ENCODE results near the gene TANC1.

TANC1 gene

GRCh38 chr2:159124931-159125467 lies 156.6 kb downstream of the TANC1 start:
- Histone ChIP-seq H3K4me1 (ENCODE audit: control insufficient read depth in 5 of 5, insufficient read depth in 5 of 5, low read length in 5 of 5) (peaks cover 0 to 36% (median 15%) of the 10 kb centered on the region in 5 donors), H3K36me3 (ENCODE audit: control insufficient read depth in 5 of 5, insufficient read depth in 5 of 5, low read length in 5 of 5) (peaks cover 0 to 3% (median 0%) of the 10 kb centered on the region in 5 donors), H3K4me3 (ENCODE audit: low read depth in 1 of 5, low read length in 5 of 5) (no peak overlapping the region), H3K9ac (ENCODE audit: low read length in 5 of 5) (no peak overlapping the region), H3K27ac (ENCODE audit: low read depth, low read length) (peak overlapping the region; percentile 33), H3K9me3 (ENCODE audit: control insufficient read depth in 5 of 5, low read length in 5 of 5) (no peaks in the 10 kb centered on the region), H3K27me3 (ENCODE audit: control insufficient read depth in 5 of 5, insufficient read depth in 4 of 5, low read length in 5 of 5) (no peaks in the 10 kb centered on the region)

- H3K4me3 ChIP-seq (ENCODE audit: low read depth in 1 of 5, low read length in 5 of 5), result no peak overlapping the region
- H3K36me3 ChIP-seq (ENCODE audit: control insufficient read depth in 5 of 5, insufficient read depth in 5 of 5, low read length in 5 of 5), result peaks cover 0 to 3% (median 0%) of the 10 kb centered on the region in 5 donors
- H3K27me3 ChIP-seq (ENCODE audit: control insufficient read depth in 5 of 5, insufficient read depth in 4 of 5, low read length in 5 of 5), result no peaks in the 10 kb centered on the region
- H3K27ac ChIP-seq (ENCODE audit: low read depth, low read length), result no peak overlapping the region
- H3K9ac ChIP-seq (ENCODE audit: low read length in 5 of 5), result no peak overlapping the region
- peaks cover 0 to 39% (median 20%) of the 10 kb centered on the region in 5 donors for H3K4me1 ChIP-seq (ENCODE audit: control insufficient read depth in 5 of 5, insufficient read depth in 5 of 5, low read length in 5 of 5)
- no peaks in the 10 kb centered on the region for H3K9me3 ChIP-seq (ENCODE audit: control insufficient read depth in 5 of 5, low read length in 5 of 5)
Measured at GRCh38 chr2:159125858-159126257, 157.4 kb downstream of the TANC1 start.

DNA sequence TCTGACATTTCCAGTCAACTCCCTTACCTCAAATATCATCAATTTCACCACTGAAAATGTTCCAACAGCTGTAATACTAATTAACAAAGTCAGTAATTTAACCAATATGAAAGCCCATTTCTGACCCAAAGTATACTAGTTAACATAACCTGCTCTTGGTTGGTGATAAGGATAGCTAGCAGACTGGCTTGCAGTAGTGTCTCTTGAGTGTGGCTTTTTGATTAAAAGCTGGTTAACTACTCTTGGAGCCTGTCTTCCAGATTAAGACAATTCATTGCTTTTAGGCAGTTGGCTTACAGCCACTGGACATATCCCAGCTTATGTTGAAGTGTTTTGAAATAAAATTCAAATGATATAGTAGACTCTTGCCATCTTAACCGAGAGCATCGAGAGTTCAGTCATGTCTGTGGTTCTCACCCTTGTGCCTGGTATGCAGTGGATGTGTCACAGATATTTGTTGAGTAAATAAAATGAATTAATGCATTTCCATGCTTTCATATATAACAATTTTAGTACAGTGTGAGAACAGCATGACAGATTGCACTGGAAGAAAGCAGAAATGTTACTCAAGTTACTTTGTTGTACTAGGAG lies 158.1 kb downstream of the TANC1 start:
- peaks cover 0 to 40% (median 20%) of the 10 kb centered on the region in 5 donors for H3K4me1 ChIP-seq (ENCODE audit: control insufficient read depth in 5 of 5, insufficient read depth in 5 of 5, low read length in 5 of 5)
- no peaks in the 10 kb centered on the region for H3K27me3 ChIP-seq (ENCODE audit: control insufficient read depth in 5 of 5, insufficient read depth in 4 of 5, low read length in 5 of 5)
- H3K9ac ChIP-seq (ENCODE audit: low read length in 5 of 5), result no peak overlapping the region
- H3K9me3 ChIP-seq (ENCODE audit: control insufficient read depth in 5 of 5, low read length in 5 of 5), result no peaks in the 10 kb centered on the region
- no peak overlapping the region for H3K4me3 ChIP-seq (ENCODE audit: low read depth in 1 of 5, low read length in 5 of 5)
- peaks cover 0 to 3% (median 0%) of the 10 kb centered on the region in 5 donors for H3K36me3 ChIP-seq (ENCODE audit: control insufficient read depth in 5 of 5, insufficient read depth in 5 of 5, low read length in 5 of 5)
- no peak overlapping the region for H3K27ac ChIP-seq (ENCODE audit: low read depth, low read length)

- Histone ChIP-seq H3K9ac (ENCODE audit: low read length in 5 of 5) (no peak overlapping the region), H3K27ac (ENCODE audit: low read depth, low read length) (no peak overlapping the region), H3K27me3 (ENCODE audit: control insufficient read depth in 5 of 5, insufficient read depth in 4 of 5, low read length in 5 of 5) (no peaks in the 10 kb centered on the region), H3K4me3 (ENCODE audit: low read depth in 1 of 5, low read length in 5 of 5) (no peak overlapping the region), H3K9me3 (ENCODE audit: control insufficient read depth in 5 of 5, low read length in 5 of 5) (no peaks in the 10 kb centered on the region), H3K36me3 (ENCODE audit: control insufficient read depth in 5 of 5, insufficient read depth in 5 of 5, low read length in 5 of 5) (peaks cover 0 to 3% (median 0%) of the 10 kb centered on the region in 5 donors), H3K4me1 (ENCODE audit: control insufficient read depth in 5 of 5, insufficient read depth in 5 of 5, low read length in 5 of 5) (peaks cover 2 to 47% (median 22%) of the 10 kb centered on the region in 5 donors)
Measured at GRCh38 chr2:159128191-159128590, 159.8 kb downstream of the TANC1 start.

GRCh38 chr2:159129269-159129668 lies 160.8 kb downstream of the TANC1 start:
- Histone ChIP-seq H3K27me3 (ENCODE audit: control insufficient read depth in 5 of 5, insufficient read depth in 4 of 5, low read length in 5 of 5) (no peaks in the 10 kb centered on the region), H3K4me1 (ENCODE audit: control insufficient read depth in 5 of 5, insufficient read depth in 5 of 5, low read length in 5 of 5) (peaks cover 2 to 41% (median 22%) of the 10 kb centered on the region in 5 donors), H3K9me3 (ENCODE audit: control insufficient read depth in 5 of 5, low read length in 5 of 5) (no peaks in the 10 kb centered on the region), H3K9ac (ENCODE audit: low read length in 5 of 5) (no peak overlapping the region), H3K4me3 (ENCODE audit: low read depth in 1 of 5, low read length in 5 of 5) (no peak overlapping the region), H3K36me3 (ENCODE audit: control insufficient read depth in 5 of 5, insufficient read depth in 5 of 5, low read length in 5 of 5) (peaks cover 0 to 3% (median 0%) of the 10 kb centered on the region in 5 donors), H3K27ac (ENCODE audit: low read depth, low read length) (no peak overlapping the region)

DNA sequence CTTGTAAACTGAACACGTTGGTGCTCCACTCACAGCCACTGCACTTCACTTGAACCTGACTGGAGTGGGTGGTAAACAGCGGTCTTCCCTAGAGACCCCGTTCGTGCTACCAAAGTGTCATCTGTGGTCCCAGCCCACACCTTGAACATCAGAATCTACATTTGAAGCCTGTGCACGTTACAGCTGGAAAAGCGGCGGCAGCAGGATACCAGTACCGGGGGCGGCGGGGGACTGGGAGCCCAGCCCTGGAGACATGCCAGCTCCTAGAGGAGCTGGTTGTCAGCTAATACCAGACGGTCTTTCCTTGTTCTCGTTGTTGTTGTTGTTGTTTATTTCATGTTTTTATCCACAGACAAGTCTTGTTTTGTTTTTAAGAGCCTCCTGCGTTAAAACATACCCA lies 161.4 kb downstream of the TANC1 start:
- H3K27me3 ChIP-seq (ENCODE audit: control insufficient read depth in 5 of 5, insufficient read depth in 4 of 5, low read length in 5 of 5), result no peaks in the 10 kb centered on the region
- peaks cover 2 to 37% (median 16%) of the 10 kb centered on the region in 5 donors for H3K4me1 ChIP-seq (ENCODE audit: control insufficient read depth in 5 of 5, insufficient read depth in 5 of 5, low read length in 5 of 5)
- no peaks in the 10 kb centered on the region for H3K9me3 ChIP-seq (ENCODE audit: control insufficient read depth in 5 of 5, low read length in 5 of 5)
- H3K4me3 ChIP-seq (ENCODE audit: low read depth in 1 of 5, low read length in 5 of 5), result peak overlapping the region in 1 of 5 donors; percentile 10
- H3K36me3 ChIP-seq (ENCODE audit: control insufficient read depth in 5 of 5, insufficient read depth in 5 of 5, low read length in 5 of 5), result peaks cover 0 to 3% (median 0%) of the 10 kb centered on the region in 5 donors
- peak overlapping the region in 1 of 5 donors; percentile 11 for H3K9ac ChIP-seq (ENCODE audit: low read length in 5 of 5)
- H3K27ac ChIP-seq (ENCODE audit: low read depth, low read length), result no peak overlapping the region

DNA sequence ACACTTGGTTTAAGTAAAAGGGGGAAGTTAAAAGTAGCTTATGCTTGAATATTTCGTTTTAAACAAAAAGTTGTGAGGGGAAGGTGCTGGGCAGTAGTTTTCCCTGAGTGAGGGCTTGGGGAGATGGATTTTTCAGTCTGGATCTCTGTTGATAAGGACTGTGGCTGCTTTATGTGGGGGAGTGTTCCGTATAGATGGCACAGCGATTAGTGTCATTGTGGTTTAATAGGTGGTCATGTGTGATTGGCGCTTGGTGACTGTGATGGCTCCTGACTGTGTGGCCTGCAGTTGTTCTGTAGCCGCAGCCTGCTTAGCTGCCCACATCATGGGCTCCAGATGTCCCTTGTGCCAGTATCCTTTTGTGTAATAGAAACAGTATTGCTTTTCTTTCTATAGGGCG lies 161.9 kb downstream of the TANC1 start:
- Histone ChIP-seq H3K4me3 (ENCODE audit: low read depth in 1 of 5, low read length in 5 of 5) (peak overlapping the region in 1 of 5 donors; percentile 10), H3K9ac (ENCODE audit: low read length in 5 of 5) (peak overlapping the region in 1 of 5 donors; percentile 11), H3K9me3 (ENCODE audit: control insufficient read depth in 5 of 5, low read length in 5 of 5) (no peaks in the 10 kb centered on the region), H3K4me1 (ENCODE audit: control insufficient read depth in 5 of 5, insufficient read depth in 5 of 5, low read length in 5 of 5) (peaks cover 2 to 37% (median 15%) of the 10 kb centered on the region in 5 donors), H3K27me3 (ENCODE audit: control insufficient read depth in 5 of 5, insufficient read depth in 4 of 5, low read length in 5 of 5) (no peaks in the 10 kb centered on the region), H3K36me3 (ENCODE audit: control insufficient read depth in 5 of 5, insufficient read depth in 5 of 5, low read length in 5 of 5) (peaks cover 0 to 3% (median 0%) of the 10 kb centered on the region in 5 donors), H3K27ac (ENCODE audit: low read depth, low read length) (no peak overlapping the region)

DNA sequence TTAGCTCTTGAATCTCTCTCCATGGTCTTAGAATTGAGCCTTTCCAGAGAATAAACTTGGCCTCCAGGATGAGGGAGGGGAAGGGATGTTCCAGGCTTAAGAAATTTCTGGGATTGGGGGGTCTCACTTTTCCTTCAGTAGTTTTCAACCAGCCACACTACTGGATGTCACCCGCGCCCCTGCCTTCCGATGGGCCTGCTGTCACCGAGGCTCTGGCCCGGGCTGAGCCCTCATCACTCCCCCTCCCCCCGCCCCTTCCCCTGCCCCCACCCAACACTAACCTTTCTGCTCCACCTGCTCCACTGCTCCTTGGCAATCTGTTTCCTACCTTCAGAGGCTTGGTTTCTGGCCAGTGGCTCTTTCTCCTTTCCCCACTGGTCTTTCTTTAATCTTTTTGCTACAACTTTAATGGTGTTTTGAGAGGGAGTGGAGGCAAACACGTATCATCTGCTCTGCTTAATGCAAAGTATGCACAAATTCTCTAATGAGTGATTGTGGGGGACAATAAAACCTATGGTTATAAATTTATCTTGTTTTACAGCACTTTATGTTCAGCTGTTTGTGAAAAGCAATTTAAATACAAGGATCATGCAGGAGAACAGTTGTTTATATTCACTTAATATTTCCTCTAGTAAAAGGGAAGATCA lies 162.9 kb downstream of the TANC1 start:
- H3K9me3 ChIP-seq (ENCODE audit: control insufficient read depth in 5 of 5, low read length in 5 of 5), result no peaks in the 10 kb centered on the region
- no peak overlapping the region for H3K27ac ChIP-seq (ENCODE audit: low read depth, low read length)
- H3K27me3 ChIP-seq (ENCODE audit: control insufficient read depth in 5 of 5, insufficient read depth in 4 of 5, low read length in 5 of 5), result no peaks in the 10 kb centered on the region
- peaks cover 0 to 3% (median 0%) of the 10 kb centered on the region in 5 donors for H3K36me3 ChIP-seq (ENCODE audit: control insufficient read depth in 5 of 5, insufficient read depth in 5 of 5, low read length in 5 of 5)
- H3K4me3 ChIP-seq (ENCODE audit: low read depth in 1 of 5, low read length in 5 of 5), result no peak overlapping the region
- no peak overlapping the region for H3K9ac ChIP-seq (ENCODE audit: low read length in 5 of 5)
- H3K4me1 ChIP-seq (ENCODE audit: control insufficient read depth in 5 of 5, insufficient read depth in 5 of 5, low read length in 5 of 5), result peaks cover 4 to 40% (median 17%) of the 10 kb centered on the region in 5 donors

DNA sequence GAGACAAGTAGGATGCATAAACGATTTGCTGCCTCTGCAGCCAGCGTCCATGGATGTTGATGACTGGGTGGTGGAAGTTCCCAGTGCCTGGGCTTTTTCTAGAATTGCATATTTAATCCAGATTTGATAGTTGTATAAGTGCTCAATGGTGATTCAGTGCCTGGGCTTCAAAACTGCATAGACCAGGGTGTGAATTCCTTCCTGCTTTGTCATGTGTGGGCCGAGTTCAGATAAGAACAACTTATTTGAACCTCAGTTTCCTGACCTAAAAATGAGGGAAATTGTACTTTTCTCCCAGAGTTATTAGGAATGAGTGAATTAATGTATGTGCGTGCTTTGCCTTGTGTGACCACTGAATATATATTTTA lies 163.5 kb downstream of the TANC1 start:
- Histone ChIP-seq H3K27ac (ENCODE audit: low read depth, low read length) (no peak overlapping the region), H3K27me3 (ENCODE audit: control insufficient read depth in 5 of 5, insufficient read depth in 4 of 5, low read length in 5 of 5) (no peaks in the 10 kb centered on the region), H3K4me1 (ENCODE audit: control insufficient read depth in 5 of 5, insufficient read depth in 5 of 5, low read length in 5 of 5) (peaks cover 4 to 43% (median 18%) of the 10 kb centered on the region in 5 donors), H3K9ac (ENCODE audit: low read length in 5 of 5) (no peak overlapping the region), H3K36me3 (ENCODE audit: control insufficient read depth in 5 of 5, insufficient read depth in 5 of 5, low read length in 5 of 5) (peaks cover 0 to 3% (median 0%) of the 10 kb centered on the region in 5 donors), H3K9me3 (ENCODE audit: control insufficient read depth in 5 of 5, low read length in 5 of 5) (no peaks in the 10 kb centered on the region), H3K4me3 (ENCODE audit: low read depth in 1 of 5, low read length in 5 of 5) (no peak overlapping the region)

- no peaks in the 10 kb centered on the region for H3K9me3 ChIP-seq (ENCODE audit: control insufficient read depth in 5 of 5, low read length in 5 of 5)
- no peaks in the 10 kb centered on the region for H3K27me3 ChIP-seq (ENCODE audit: control insufficient read depth in 5 of 5, insufficient read depth in 4 of 5, low read length in 5 of 5)
- H3K27ac ChIP-seq (ENCODE audit: low read depth, low read length), result no peak overlapping the region
- H3K36me3 ChIP-seq (ENCODE audit: control insufficient read depth in 5 of 5, insufficient read depth in 5 of 5, low read length in 5 of 5), result no peaks in the 10 kb centered on the region
- H3K9ac ChIP-seq (ENCODE audit: low read length in 5 of 5), result no peak overlapping the region
- peaks cover 4 to 57% (median 27%) of the 10 kb centered on the region in 5 donors for H3K4me1 ChIP-seq (ENCODE audit: control insufficient read depth in 5 of 5, insufficient read depth in 5 of 5, low read length in 5 of 5)
- H3K4me3 ChIP-seq (ENCODE audit: low read depth in 1 of 5, low read length in 5 of 5), result no peak overlapping the region
Measured at GRCh38 chr2:159133797-159134196, 165.4 kb downstream of the TANC1 start.
